Retina (tissue), 1 donor: Measurements from ENCODE around the gene BCL2L11.

ENCODE experiments used
- DNase-seq: peaks from one replicate; pipeline ENCODE4 v3.0.0-alpha.2; 2016

BCL2L11 gene

GRCh38 chr2:111145103-111145760 lies 24.5 kb downstream of the BCL2L11 start:
- no peak for DNase-seq

- DNase-seq: no peak
Observed at GRCh38 chr2:111145951-111146350, 25.2 kb downstream of the BCL2L11 start.

- no peak for DNase-seq
Observed at GRCh38 chr2:111148225-111148873, 27.6 kb downstream of the BCL2L11 start.

DNA sequence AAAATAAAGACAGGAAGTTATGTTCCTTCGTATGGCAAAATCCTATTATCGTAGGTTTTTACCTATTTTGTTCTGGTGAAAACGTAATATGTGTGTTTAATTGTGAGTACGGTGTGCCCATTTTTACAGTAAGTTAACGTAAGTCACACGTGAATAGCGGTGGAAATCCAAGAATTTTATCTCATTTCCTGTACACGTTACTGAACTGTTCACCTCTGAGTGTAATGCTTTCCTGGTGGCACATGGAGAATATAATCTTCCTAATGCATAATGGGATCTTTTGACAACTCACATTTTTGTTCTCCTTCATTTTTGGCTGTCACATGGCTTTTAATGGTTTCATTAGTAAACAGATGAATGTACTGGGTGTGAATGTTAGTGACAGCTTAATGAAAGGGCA lies 28.2 kb downstream of the BCL2L11 start:
- no peak for DNase-seq

DNA sequence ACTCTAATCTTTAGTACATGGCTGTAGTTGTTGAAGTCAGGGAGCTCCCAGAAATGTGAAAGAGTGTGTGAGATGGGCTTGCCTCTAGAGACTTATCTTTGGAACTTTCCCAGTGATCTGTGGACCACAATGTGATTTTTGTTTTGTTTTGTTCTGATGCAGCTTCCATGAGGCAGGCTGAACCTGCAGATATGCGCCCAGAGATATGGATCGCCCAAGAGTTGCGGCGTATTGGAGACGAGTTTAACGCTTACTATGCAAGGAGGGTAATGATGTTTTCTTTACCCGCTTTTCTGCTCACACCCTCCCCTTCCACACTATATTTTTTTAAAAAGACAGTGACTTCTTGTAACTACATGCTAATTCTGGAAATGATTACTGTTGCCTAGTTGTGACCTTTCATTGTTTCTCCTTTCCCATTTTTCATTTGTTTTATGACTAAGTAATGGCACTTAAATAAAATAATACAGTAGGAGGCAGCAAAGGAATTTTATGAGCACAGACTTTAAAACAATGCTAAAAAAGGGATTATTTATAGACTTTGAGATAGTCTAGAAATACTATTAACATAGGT lies 29.3 kb downstream of the BCL2L11 start:
- DNase-seq: no peak

- DNase-seq: no peak
Observed at GRCh38 chr2:111154758-111155157, 34.0 kb downstream of the BCL2L11 start.

DNA sequence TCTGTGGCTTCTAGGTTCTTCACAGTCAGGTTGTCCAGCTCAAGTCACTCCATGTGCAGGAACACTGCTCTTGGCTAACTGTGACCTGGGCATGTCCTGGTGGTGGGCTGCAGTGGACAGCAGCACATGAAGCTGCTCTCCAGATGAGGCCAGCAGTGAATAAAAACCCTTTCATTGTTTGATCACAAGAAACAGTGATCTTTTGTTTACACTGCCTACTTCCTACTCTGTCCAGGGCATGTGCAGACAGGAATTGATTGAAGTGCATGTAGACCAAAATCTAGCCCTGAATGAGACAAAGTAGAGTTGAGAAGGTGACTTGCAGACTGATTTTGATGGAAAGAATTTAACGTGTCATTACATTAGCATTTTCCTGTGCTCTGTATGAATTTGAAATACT lies 34.9 kb downstream of the BCL2L11 start:
- no peak for DNase-seq

DNA sequence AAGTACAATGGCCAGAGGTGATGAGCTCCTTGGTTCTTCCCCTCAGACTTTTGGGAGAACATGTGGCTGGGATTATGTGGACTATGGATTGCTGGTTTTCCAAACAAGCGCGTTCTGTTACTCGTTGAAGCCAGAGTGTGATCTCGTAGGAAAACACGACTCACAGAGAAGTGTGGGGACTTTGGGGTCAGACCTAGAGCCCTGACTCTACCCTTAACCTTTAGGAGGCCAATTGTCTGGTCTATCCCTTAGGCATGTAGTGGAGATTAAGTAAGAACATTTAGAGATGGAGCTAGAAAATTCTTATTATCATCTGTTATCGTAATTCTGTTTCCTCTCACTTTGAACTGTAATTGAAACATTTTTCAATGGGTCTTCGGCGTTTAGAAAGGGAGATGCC lies 35.8 kb downstream of the BCL2L11 start:
- DNase-seq: no peak

DNA sequence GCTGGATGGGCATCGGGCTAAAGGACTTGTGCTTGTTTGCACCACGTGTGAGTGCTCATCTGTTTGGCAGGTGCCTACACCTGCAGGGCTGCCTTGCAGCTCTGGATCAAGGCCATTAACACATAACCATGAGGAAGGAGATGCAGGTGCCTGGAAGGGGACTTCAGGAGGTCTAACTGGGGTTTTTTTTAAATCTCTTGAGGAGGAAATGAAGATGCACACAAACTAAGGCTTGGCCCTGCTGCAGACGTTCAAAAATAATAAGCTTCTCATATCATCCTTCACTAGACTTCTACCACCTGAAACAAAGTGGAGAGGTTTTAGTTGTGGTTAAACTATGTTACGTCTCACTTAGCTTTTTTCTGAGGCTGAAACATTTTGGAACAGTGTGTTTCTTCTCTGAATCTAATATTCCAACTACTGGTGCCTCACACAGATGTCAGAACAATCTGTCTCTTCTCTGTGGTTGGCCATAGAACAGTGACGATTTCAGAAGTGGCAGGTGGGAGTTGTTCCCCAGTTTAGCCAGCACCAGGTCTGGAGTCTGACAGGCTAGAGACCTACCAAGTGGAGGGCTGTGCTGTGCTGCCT lies 36.5 kb downstream of the BCL2L11 start:
- no peak for DNase-seq

DNA sequence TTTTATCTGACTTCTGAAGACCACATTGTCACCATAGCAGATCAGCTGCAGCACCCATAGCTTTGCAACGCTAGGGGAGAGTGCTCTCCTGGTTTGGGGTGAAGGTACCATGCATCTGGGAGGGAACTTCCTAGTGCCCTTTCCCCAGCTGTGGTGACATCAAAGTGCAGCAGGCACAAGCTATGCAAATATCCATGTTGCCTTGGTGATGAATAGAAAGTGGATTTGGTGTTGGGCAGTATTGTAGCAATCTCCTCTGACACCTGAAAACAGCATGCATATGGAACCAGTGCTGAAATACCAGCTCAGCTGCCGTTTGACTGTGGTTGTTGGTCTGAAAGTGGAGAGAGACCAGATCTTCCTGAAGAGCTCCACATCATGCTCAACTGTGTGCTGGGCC lies 37.1 kb downstream of the BCL2L11 start:
- DNase-seq: no peak

DNA sequence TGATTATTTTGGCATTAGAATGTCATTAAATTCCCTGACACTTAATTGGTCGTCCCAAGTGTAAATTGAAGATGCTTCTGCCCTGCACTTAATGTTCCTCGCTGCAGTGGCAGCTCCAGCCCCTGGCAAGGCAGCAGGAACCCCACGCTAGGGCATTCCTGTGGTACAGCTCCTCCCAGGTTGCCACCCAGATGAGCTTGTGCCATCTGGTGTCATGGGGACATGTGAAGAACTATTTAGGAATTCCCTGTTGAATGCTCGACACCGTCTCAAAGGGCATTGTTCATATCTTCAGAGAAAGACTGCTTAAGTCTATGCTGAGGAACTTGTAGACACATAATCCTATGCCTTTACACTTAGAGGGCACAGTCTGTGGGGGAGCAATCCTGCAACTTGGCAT lies 38.9 kb downstream of the BCL2L11 start:
- DNase-seq: no peak

DNA sequence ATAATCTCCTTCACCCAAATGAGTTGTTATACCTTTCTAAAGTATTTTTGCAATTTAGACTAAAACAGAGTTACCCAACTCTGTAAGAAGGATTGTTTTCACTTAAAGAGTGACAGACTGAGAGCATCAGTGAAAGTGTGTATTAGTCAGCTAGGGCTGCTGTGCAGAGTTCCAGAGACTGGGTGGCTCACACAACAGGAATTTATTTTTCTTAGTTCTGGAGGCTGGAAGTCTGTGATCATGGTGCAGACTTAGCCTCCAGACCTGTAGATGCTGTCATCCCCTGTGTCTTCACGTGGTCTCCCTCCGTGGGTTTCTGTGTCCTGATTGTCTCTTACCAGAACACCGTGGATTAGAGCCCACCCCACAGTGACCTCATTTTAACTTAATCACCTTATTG lies 40.0 kb downstream of the BCL2L11 start:
- DNase-seq: no peak

DNA sequence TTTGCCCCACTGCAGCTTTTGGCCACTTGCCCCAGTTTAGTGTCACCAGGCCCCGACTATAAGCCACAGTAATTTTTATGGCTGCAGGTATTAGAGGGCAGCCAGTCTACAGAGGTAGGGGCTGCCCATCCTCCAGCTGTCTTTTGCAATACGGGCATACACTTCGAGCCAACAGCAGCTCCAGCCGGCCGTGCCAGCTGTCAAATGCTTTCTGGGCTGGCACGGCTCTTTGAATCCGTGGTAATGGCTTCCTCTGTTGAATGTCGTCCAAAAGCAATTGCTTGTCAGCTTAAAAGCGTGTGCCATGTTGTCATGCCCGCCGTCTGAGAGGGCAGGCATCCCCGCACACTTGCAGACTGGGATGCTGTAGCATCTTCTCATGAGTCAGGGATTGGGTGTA lies 41.3 kb downstream of the BCL2L11 start:
- no peak for DNase-seq

DNA sequence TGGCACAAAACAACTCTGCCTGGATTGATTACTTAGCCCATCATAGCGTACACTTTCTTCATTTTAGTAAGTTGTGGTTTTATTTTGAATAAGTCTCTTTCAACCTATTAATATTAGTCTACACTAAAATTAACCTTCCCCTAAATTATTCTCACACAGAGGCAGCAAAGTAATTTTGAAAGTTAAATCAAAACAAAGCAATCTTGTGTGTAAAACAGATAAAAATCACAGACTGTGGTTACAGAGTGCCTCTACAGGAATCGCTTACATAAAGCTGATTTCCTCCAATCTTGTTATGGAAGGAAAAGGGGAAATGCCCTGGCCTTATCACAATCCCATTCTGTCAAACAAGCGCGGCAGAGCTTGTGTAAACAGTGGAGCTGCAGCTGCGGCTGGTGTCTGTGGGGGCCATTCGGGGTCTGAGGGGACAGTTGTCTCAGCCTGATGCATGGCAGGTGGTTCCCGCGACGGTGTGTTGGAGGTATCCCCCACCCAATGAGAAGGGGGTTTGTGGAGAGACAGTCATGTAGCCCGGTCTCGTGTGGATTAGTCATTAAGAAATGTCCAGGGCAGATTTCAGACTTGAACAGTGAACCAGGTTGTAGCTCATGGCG lies 42.1 kb downstream of the BCL2L11 start:
- no peak for DNase-seq

DNA sequence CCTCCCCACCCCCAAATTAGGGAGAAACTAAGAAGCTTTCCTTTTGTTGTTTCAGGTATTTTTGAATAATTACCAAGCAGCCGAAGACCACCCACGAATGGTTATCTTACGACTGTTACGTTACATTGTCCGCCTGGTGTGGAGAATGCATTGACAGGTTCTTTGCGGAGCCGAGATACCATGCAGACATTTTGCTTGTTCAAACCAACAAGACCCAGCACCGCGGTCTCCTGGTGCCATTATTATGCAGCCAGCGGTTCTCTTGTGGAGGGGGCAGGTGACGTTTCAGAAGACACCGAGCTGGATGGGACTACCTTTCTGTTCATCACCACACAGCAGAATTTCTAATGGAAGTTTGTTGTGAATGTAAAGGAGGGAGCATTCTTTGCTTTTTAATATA lies 43.4 kb downstream of the BCL2L11 start:
- no peak for DNase-seq

- no peak for DNase-seq
Observed at GRCh38 chr2:111165084-111165483, 44.4 kb downstream of the BCL2L11 start.

DNA sequence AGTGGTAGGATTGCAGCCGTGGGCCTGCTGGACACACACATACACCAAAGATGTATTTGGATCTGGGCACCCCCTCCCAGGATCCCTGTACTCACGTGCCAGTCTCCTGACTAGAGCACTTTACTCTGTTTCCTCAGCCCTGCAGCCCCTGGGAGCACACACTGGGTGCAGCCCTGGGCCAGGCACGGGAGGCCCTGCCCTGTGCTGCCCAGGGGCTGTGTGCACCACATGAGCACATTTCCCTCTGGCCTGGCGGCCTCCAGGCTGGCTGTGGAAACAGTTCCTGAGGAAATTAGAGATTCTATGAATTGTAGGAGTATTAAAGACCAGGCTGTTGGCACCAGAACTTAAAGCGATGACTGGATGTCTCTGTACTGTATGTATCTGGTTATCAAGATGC lies 45.4 kb downstream of the BCL2L11 start:
- no peak for DNase-seq

GRCh38 chr2:111167076-111167862 lies 46.6 kb downstream of the BCL2L11 start:
- DNase-seq: no peak

- no peak for DNase-seq
Observed at GRCh38 chr2:111167863-111168162, 47.1 kb downstream of the BCL2L11 start.

DNA sequence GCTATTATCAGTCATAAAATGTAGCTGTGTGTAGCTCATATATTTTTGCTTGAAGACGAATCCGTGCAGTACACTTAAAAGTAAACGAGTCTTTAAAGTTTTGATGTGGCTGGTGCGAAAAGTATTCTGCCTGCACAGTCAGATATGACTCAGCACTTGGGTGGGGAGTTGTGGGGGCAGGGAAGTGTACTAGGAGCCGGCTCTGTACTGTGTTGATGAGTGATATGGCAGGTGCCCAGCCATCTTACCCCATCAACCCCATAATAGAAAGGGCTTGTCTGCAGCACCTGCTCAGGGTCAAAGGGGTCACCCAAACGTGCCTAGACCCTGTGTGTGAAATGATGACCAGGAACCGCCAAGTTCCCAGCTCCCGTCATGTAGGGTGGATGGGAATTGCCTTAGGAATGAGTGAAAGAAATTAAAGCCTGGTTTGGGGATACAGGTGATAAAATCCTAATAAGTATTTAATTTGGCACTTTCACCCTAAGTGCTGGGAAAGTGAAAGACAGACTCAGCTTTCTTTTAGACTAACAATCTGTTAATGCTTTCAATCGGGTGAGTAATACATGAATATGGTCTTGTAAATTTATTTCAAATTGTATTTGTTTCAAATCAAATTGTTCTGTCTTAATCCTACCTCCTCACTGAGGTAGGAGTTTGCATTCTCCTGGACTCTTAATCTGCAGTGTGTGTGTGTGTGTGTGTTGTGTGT lies 48.0 kb downstream of the BCL2L11 start:
- DNase-seq: no peak

- DNase-seq: no peak
Observed at GRCh38 chr2:111169268-111169667, 48.6 kb downstream of the BCL2L11 start.

- no peak for DNase-seq
Observed at GRCh38 chr2:111169924-111170323, 49.2 kb downstream of the BCL2L11 start.
